ENCODE measurements around the gene GRN. TPM values are rescaled to one million over a fixed set of nuclear protein-coding genes. Genes with fewer than 3 reads are reported as not detected.
A peak's percentile ranks its signal among the peaks of the same experiment; 100 is the strongest.

Gene GRN
- total and polyA plus RNA-seq, 4 experiments from 2014 or later: 45.9 to 69.2 (median 49.8) TPM

GRCh38 chr17:44321246-44322120 is 23.6 kb upstream of the GRN start:
- Histone ChIP-seq H3K4me3 (ENCODE audit: low read length in 2 of 2) (no peak overlapping the region), H3K27me3 (ENCODE audit: insufficient read depth, low read length) (peaks cover 2% of the 10 kb centered on the region), H3K27ac (ENCODE audit: low read depth, low read length) (no peak overlapping the region), H3K36me3 (ENCODE audit: insufficient read depth, low read length) (peaks cover 13% of the 10 kb centered on the region), H3K4me1 (ENCODE audit: insufficient read depth, low read length) (peaks cover 9% of the 10 kb centered on the region), H3K9me3 (ENCODE audit: control insufficient read depth in 1 of 2, low read length in 2 of 2) (no peaks in the 10 kb centered on the region)
- ChIA-PET CTCF (ENCODE audit: partially characterized antibody) (interaction anchor here (0.7 to 2.4 kb wide), 5 partner anchors 10 to 119 kb away, joined by 3 to 11 read pairs (median 3); no protein-coding TSS in a partner anchor), POLR2A (ENCODE audit: partially characterized antibody) (interaction anchor here (8.0 kb wide), 1 partner anchor 102 kb away, joined by 209 read pairs; the partner anchor contains the start of gene UBTF)
- H3K27ac Mint-ChIP-seq: peak overlapping the region in 1 of 7 donors; percentile 4
- intact Hi-C loops (cut with micrococcal nuclease): no loop called here
- H3K4me1 Mint-ChIP-seq: peaks cover 4 to 34% (median 14%) of the 10 kb centered on the region in 4 donors
- H3K27me3 Mint-ChIP-seq: peaks cover 5 to 7% of the 10 kb centered on the region in 2 donors
- H3K4me3 Mint-ChIP-seq: peak overlapping the region in 2 of 8 donors; percentile 15 to 30
- peaks cover 6 to 26% of the 10 kb centered on the region in 2 donors for H3K36me3 Mint-ChIP-seq
- peaks cover 0 to 2% (median 0%) of the 10 kb centered on the region in 8 donors for H3K9me3 Mint-ChIP-seq
- DNase-seq: no peak

- POLR2A ChIA-PET (ENCODE audit: partially characterized antibody): interaction anchor here (0.5 to 8.0 kb wide), 3 partner anchors 23 to 113 kb away, joined by 3 to 209 read pairs (median 108); partner anchors contain the start of genes GRN and UBTF
- Histone ChIP-seq H3K27ac (ENCODE audit: low read depth, low read length) (no peak overlapping the region), H3K27me3 (ENCODE audit: insufficient read depth, low read length) (no peaks in the 10 kb centered on the region), H3K36me3 (ENCODE audit: insufficient read depth, low read length) (peaks cover 13% of the 10 kb centered on the region), H3K4me1 (ENCODE audit: insufficient read depth, low read length) (peaks cover 13% of the 10 kb centered on the region), H3K9me3 (ENCODE audit: control insufficient read depth in 1 of 2, low read length in 2 of 2) (no peaks in the 10 kb centered on the region), H3K4me3 (ENCODE audit: low read length in 2 of 2) (no peak overlapping the region)
- CTCF ChIA-PET (ENCODE audit: partially characterized antibody): interaction anchor here (0.8 to 5.3 kb wide), 3 partner anchors 9 to 120 kb away, joined by 3 to 45 read pairs (median 11); no protein-coding TSS in a partner anchor
- Mint-ChIP-seq H3K27ac (no peak overlapping the region), H3K4me3 (peak overlapping the region in 4 of 8 donors; percentile 11 to 57 (median 34)), H3K9me3 (peaks cover 0 to under 1% (median 0%) of the 10 kb centered on the region in 8 donors), H3K36me3 (peaks cover 6 to 27% of the 10 kb centered on the region in 2 donors), H3K27me3 (peaks cover 2 to 4% of the 10 kb centered on the region in 2 donors), H3K4me1 (peaks cover 5 to 37% (median 18%) of the 10 kb centered on the region in 4 donors)
- intact Hi-C loops (cut with micrococcal nuclease): no loop called here
- DNase-seq: no peak
Measured at GRCh38 chr17:44322236-44322895, 22.7 kb upstream of the GRN start.

- H3K4me1 Mint-ChIP-seq: peaks cover 7 to 41% (median 23%) of the 10 kb centered on the region in 4 donors
- no peaks in the 10 kb centered on the region for H3K9me3 Mint-ChIP-seq
- peaks cover 6 to 27% of the 10 kb centered on the region in 2 donors for H3K36me3 Mint-ChIP-seq
- Histone ChIP-seq H3K4me3 (ENCODE audit: low read length in 2 of 2) (peak overlapping the region; percentile 47 to 76), H3K9me3 (ENCODE audit: control insufficient read depth in 1 of 2, low read length in 2 of 2) (no peaks in the 10 kb centered on the region), H3K27me3 (ENCODE audit: insufficient read depth, low read length) (no peaks in the 10 kb centered on the region), H3K4me1 (ENCODE audit: insufficient read depth, low read length) (peaks cover 13% of the 10 kb centered on the region), H3K36me3 (ENCODE audit: insufficient read depth, low read length) (peaks cover 13% of the 10 kb centered on the region), H3K27ac (ENCODE audit: low read depth, low read length) (peak overlapping the region; percentile 91)
- CTCF ChIA-PET (ENCODE audit: partially characterized antibody): interaction anchor here (0.5 to 5.3 kb wide), 4 partner anchors 22 to 138 kb away, joined by 3 to 45 read pairs (median 7); partner anchors contain the start of genes GRN and UBTF
- POLR2A ChIA-PET (ENCODE audit: partially characterized antibody): interaction anchor here (1.8 to 8.0 kb wide), 6 partner anchors 8 to 138 kb away, joined by 5 to 209 read pairs (median 40); partner anchors contain the start of genes ATXN7L3, TMUB2 and UBTF
- no peaks in the 10 kb centered on the region for H3K27me3 Mint-ChIP-seq
- H3K4me3 Mint-ChIP-seq: peak overlapping the region; percentile 74 to 87 (median 81)
- intact Hi-C loops (cut with micrococcal nuclease): loop anchor here (1.0 kb wide), 4 partner anchors 15 to 200 kb away; partner anchors contain the start of genes HDAC5, RUNDC3A and TMUB2
- peak overlapping the region; percentile 15 to 81 (median 53) for H3K27ac Mint-ChIP-seq
- no peak for DNase-seq
Measured at GRCh38 chr17:44323359-44324091, 21.6 kb upstream of the GRN start.

- H3K4me1 ChIP-seq (ENCODE audit: insufficient read depth, low read length): peaks cover 13% of the 10 kb centered on the region
- H3K27ac ChIP-seq (ENCODE audit: low read depth, low read length): peak overlapping the region; percentile 91
- H3K36me3 Mint-ChIP-seq: peaks cover 6 to 26% of the 10 kb centered on the region in 2 donors
- H3K4me3 Mint-ChIP-seq: peak overlapping the region; percentile 74 to 93 (median 82)
- DNase-seq: no peak
- no peaks in the 10 kb centered on the region for H3K9me3 Mint-ChIP-seq
- H3K4me3 ChIP-seq (ENCODE audit: low read length in 2 of 2): peak overlapping the region; percentile 47 to 76
- H3K27me3 Mint-ChIP-seq: no peaks in the 10 kb centered on the region
- H3K36me3 ChIP-seq (ENCODE audit: insufficient read depth, low read length): peaks cover 13% of the 10 kb centered on the region
- H3K27ac Mint-ChIP-seq: peak overlapping the region in 6 of 7 donors; percentile 29 to 80 (median 52)
- ChIA-PET CTCF (ENCODE audit: partially characterized antibody) (interaction anchor here (0.5 to 5.3 kb wide), 4 partner anchors 21 to 139 kb away, joined by 3 to 45 read pairs (median 7); partner anchors contain the start of genes GRN and UBTF), POLR2A (ENCODE audit: partially characterized antibody) (interaction anchor here (0.7 to 8.0 kb wide), 10 partner anchors 9 to 201 kb away, joined by 3 to 209 read pairs (median 10); partner anchors contain the start of genes ATXN7L3, HDAC5, TMUB2 and UBTF)
- no peaks in the 10 kb centered on the region for H3K27me3 ChIP-seq (ENCODE audit: insufficient read depth, low read length)
- no peaks in the 10 kb centered on the region for H3K9me3 ChIP-seq (ENCODE audit: control insufficient read depth in 1 of 2, low read length in 2 of 2)
- intact Hi-C loops (cut with micrococcal nuclease): loop anchor here (1.0 kb wide), 4 partner anchors 16 to 201 kb away; partner anchors contain the start of genes HDAC5, RUNDC3A and TMUB2
- peaks cover 7 to 41% (median 23%) of the 10 kb centered on the region in 4 donors for H3K4me1 Mint-ChIP-seq
Measured at GRCh38 chr17:44324092-44324570, 21.0 kb upstream of the GRN start.

GRCh38 chr17:44324571-44325275 is 20.4 kb upstream of the GRN start, which contains the start of gene SLC25A39:
SLC25A39 (minus strand) TSS chr17:44324823; CDS start chr17:44323562, 1,261 bp downstream.
- H3K4me3 ChIP-seq (ENCODE audit: low read length in 2 of 2): peak within 1 kb of the TSS; percentile 47 to 76
- peak; percentile 88 to 98 (median 94) for DNase-seq
- no peaks in the 10 kb centered on the region for H3K9me3 ChIP-seq (ENCODE audit: control insufficient read depth in 1 of 2, low read length in 2 of 2)
- H3K4me3 Mint-ChIP-seq: peak within 1 kb of the TSS; percentile 91 to 96 (median 92)
- H3K36me3 Mint-ChIP-seq: peaks cover under 1 to 22% of the 10 kb centered on the region in 2 donors
- no peaks in the 10 kb centered on the region for H3K27me3 ChIP-seq (ENCODE audit: insufficient read depth, low read length)
- peak within 1 kb of the TSS; percentile 97 to 99 (median 98) for H3K27ac Mint-ChIP-seq
- no peaks in the 10 kb centered on the region for H3K27me3 Mint-ChIP-seq
- ChIA-PET POLR2A (ENCODE audit: partially characterized antibody) (interaction anchor here (0.7 to 8.0 kb wide), 14 partner anchors 9 to 202 kb away, joined by 3 to 209 read pairs (median 6); partner anchors contain the start of genes ATXN7L3, GRN, HDAC5 and RUNDC3A), CTCF (ENCODE audit: partially characterized antibody) (interaction anchor here (0.5 to 5.3 kb wide), 4 partner anchors 20 to 139 kb away, joined by 3 to 45 read pairs (median 7); partner anchors contain the start of genes GRN and UBTF)
- H3K4me1 Mint-ChIP-seq: peaks cover 7 to 41% (median 23%) of the 10 kb centered on the region in 4 donors
- H3K27ac ChIP-seq (ENCODE audit: low read depth, low read length): peak within 1 kb of the TSS; percentile 91
- peaks cover 13% of the 10 kb centered on the region for H3K4me1 ChIP-seq (ENCODE audit: insufficient read depth, low read length)
- H3K36me3 ChIP-seq (ENCODE audit: insufficient read depth, low read length): peaks cover 10% of the 10 kb centered on the region
- H3K9me3 Mint-ChIP-seq: no peaks in the 10 kb centered on the region
- intact Hi-C loops (cut with micrococcal nuclease): loop anchor here (1.0 kb wide), 4 partner anchors 16 to 201 kb away; partner anchors contain the start of genes HDAC5, RUNDC3A and TMUB2

All from CD4-positive, alpha-beta memory T cell (primary cell).